Putamen (tissue), 1 donor: Measurements from ENCODE around the gene CCNA1.

Experiments used
- DNase-seq: peaks from one replicate; pipeline ENCODE4 v3.0.0-alpha.2; 2016; ENCODE audit warnings: low spot score

The CCNA1 gene

DNA sequence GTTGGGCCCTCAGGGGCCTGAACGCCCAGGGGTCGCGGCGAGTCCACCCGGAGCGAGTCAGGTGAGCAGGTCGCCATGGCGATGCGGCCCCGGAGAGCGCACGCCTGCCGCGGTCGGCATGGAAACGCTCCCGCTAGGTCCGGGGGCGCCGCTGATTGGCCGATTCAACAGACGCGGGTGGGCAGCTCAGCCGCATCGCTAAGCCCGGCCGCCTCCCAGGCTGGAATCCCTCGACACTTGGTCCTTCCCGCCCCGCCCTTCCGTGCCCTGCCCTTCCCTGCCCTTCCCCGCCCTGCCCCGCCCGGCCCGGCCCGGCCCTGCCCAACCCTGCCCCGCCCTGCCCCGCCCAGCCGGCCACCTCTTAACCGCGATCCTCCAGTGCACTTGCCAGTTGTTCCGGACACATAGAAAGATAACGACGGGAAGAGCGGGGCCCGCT, at the start of gene CCNA1:
Gene CCNA1, plus strand, starts transcription at position 390 of the 439 bp plus-strand sequence. CDS start 562 bp downstream, outside the sequence.
- peak; percentile 33 for DNase-seq

DNA sequence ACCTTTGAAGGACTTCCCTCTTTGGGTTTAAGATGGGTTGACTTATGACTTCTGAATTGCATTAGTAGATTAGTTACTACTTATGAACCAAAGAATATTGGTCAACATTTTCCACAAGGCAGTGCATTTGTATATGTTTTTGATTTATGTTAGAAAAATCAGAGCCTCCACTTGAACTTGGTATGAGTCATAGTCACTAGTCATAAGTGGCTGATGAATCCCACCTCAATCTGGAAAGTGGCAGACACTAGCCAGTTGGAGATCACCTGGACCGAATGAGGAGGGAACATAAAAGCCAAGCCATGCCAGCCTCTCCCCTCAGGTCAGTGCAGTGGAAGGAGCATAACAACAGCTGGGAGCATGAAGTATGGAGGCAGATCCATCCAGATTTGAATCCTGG, 46.8 kb upstream of the CCNA1 start:
- DNase-seq, result no peak

GRCh38 chr13:36395280-36395679, 37.0 kb upstream of the CCNA1 start:
- DNase-seq, result peak; percentile 39

DNA sequence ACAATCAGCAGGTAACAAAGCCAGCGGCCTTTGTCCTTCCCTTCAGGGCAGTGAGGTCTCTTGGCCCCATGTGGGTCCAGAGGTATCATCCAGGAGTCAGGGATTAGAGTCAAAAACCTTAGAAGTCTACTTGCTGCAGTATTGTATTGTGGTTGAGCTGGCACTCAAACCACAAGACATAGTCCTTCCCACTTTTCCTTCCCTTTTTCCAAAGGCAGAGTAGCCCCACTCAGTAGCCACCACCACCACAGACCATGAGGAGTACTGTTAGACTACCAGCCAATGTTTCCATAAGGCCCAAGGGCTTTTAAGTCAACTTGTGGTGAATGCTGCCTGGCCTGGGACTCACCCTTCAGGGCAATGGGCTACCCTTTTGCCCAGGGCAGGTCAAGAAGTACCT, 27.1 kb upstream of the CCNA1 start:
- no peak for DNase-seq

GRCh38 chr13:36412736-36413135, 19.6 kb upstream of the CCNA1 start:
- DNase-seq, result no peak

DNA sequence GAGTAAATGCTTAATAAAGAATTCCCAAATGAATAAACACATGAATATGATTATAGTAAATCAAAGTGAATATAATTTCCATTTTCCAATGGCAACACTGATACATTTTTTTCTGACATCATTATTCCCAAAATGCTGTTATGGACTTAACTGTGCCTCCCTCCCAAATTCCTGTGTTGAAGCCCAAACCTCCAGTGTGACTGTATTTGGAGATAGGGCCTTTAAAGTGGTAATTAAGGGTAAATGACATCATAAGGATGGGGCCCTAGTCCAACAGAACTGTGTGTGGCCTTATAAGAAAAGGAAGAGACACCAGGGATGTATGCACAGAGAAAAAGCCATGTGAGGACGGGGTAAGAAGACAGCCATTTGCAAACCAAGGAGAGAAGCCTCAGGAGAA, 19.1 kb upstream of the CCNA1 start:
- DNase-seq, result no peak

GRCh38 chr13:36414461-36414860, 17.8 kb upstream of the CCNA1 start:
- DNase-seq, result no peak

- no peak for DNase-seq
Measured at GRCh38 chr13:36417331-36417730, 15.0 kb upstream of the CCNA1 start.

GRCh38 chr13:36418022-36418805, 14.1 kb upstream of the CCNA1 start:
- DNase-seq, result no peak

- peak; percentile 58 for DNase-seq
Measured at GRCh38 chr13:36420437-36420891, 11.8 kb upstream of the CCNA1 start.

DNA sequence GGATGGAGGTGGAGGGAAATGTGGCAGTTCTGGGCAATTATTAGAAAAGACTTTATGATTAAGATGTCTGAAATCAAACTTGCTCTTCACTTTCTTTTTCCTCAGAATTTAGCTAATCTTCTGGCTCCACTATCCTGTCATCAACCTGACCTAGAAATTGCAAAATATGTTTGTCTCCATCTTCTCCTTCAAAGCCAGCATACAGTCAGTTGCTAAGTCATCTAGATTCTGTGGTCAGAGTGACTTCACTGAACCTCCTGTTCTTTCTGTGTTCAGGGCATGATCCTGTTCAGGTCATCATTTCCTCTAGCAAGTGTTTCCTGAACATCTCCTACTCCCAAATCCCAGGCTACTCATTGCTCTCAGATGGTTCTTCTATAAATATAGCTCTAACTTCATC, 10.8 kb upstream of the CCNA1 start:
- no peak for DNase-seq

DNA sequence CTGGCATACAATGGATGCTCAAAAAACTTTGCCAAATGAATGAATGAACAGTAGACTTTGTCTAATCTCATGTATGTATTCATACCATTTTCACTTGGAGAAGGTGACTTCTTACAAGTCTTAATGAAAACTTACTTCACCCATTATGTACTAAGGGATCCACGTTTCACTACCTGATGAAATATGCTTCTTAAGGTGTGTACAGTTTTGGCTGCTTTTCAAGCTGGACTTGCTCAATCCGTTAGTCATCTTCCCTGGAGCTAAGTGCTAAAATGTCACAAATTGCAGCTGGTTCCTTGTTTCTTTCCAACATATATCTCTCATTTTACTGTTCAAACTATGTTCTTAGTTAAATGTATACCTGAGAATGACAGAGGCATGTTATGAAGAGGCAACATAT, 4.2 kb upstream of the CCNA1 start:
- DNase-seq, result no peak

DNA sequence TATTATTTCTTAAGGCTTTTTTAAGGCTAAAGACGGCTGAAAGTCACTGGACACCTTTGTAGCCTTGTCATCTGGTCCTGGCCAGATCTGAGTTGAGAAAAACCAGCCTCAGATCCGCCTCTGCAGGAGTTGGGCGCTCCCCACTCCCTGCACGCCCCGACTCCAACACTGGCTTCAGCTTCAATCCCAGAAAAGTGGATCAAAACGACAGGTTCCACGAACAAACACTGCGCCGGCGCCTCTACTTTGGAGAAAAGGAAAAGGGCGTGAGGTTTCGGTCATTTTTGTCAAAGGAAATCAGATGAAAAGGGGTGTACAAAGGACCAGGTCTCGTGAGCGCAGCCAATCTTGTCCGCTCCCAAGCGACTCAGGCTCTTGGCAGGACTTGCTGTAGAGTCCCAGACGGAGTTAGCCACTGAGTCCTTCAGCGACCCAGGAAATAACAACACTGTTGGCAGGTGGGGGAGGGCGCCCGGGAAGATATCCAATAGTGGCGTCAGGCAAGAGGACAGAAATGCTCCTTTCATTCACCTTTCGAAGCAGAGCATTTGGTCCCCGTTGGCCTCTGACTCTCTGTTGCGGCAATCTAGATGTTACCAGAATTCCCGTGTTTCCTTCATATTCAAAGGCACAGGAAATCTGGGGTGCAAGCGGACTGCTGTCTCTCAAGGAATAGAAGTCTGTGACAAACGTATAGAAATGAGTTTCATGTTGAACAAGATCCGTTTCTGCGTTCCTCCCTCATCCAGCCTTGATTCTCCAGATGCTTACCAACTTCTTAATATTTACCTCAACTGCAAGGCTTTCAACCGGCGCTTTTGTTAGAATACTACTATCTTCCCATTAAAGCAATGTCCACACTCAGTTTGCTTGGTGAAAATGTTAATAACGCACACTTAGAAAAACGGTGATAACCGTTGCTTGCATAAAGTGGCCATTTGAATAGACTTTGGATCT, 1.8 kb upstream of the CCNA1 start:
- DNase-seq, result no peak

DNA sequence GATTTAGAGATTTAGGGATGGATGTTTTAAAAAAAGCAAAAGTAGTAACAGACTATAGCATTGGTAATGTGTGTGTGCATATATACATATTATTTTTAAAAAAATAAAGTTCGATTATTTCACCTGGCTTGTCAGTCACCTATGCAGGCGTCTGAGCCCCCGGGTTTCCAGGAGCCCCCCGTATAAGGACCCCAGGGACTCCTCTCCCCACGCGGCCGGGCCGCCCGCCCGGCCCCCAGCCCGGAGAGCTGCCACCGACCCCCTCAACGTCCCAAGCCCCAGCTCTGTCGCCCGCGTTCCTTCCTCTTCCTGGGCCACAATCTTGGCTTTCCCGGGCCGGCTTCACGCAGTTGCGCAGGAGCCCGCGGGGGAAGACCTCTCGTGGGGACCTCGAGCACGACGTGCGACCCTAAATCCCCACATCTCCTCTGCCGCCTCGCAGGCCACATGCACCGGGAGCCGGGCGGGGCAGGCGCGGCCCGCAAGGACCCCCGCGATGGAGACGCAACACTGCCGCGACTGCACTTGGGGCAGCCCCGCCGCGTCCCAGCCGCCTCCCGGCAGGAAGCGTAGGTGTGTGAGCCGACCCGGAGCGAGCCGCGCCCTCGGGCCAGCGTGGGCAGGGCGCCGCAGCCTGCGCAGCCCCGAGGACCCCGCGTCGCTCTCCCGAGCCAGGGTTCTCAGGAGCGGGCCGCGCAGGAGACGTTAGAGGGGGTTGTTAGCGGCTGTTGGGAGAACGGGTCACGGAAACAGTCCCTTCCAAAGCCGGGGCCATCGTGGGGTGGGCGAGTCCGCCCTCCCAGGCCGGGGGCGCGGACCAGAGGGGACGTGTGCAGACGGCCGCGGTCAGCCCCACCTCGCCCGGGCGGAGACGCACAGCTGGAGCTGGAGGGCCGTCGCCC, 840 bp upstream of the CCNA1 start:
- DNase-seq, result no peak

DNA sequence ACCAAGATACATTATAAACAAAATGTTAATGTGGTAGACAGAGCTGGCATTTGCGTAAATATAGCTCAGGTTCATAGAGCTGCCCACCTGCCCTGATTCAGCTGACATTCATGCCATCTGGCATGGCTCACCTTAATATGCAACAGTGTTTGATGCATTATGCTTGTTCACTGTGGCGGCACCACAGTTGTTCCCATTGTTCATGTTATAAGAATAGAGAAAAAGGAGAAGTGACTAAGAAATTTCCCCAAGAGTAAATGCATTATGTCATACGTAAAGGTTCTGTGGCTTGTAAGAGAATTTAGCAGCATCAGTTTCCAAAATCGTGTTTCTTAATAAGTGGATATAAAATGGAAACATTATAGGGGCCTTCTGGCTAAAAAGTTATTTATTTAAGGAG, 4.5 kb downstream of the CCNA1 start:
- DNase-seq, result no peak

DNA sequence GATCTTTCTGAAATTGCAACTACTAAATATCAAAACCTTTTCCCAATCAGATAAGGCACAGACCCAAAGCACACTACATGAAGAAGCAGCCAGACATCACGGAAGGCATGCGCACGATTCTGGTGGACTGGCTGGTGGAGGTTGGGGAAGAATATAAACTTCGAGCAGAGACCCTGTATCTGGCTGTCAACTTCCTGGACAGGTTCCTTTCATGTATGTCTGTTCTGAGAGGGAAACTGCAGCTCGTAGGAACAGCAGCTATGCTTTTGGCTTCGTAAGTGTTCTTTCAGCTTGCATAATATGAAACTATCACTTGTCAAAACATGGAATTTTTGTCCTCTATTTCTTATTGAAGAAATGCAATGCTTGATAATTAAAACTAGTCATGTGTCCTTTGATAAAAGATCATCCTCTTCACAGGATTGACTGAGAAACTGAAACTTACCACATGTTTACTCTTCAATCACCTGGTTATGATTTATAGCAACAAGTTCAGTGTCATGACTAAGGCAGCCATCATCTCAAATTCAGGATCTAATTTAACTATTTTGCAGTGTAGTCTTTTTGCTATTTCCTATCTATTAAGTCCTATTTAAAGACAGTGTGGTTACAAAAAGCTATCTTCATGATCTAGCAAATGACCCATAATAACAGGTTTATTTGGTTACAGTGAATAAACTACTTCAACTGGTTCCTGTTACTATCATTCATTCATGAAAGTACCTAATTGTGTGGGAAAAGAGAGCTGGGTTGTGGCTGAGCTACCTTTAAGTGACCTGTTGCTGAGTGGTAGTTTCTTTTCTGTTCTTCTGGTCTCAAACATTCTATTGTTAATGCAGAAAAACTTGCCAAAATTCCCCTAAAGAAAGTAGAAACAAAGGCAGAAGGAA, 6.5 kb downstream of the CCNA1 start:
- DNase-seq, result no peak

GRCh38 chr13:36445278-36445677, 13.0 kb downstream of the CCNA1 start:
- no peak for DNase-seq

GRCh38 chr13:36445891-36446351, 13.6 kb downstream of the CCNA1 start:
- DNase-seq, result no peak

DNA sequence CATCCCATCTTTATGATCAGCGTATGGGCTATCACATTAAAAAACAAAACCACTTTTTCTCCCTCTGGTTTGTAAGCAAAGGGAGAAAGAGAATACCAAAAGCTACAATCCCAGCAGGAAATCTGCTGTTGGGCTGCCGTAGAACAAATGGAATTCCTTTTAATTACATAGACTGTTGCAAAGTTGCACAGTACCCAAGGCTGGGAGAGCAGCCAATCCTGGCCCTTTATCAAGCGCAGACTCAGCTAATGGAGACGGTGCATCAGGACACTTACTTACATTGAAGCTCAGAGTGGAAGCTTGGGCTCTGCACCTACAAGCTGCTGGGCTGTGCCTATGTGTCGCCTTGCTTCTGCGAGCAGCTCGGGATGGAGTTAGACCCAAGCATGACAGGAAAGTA, 15.2 kb downstream of the CCNA1 start:
- no peak for DNase-seq

DNA sequence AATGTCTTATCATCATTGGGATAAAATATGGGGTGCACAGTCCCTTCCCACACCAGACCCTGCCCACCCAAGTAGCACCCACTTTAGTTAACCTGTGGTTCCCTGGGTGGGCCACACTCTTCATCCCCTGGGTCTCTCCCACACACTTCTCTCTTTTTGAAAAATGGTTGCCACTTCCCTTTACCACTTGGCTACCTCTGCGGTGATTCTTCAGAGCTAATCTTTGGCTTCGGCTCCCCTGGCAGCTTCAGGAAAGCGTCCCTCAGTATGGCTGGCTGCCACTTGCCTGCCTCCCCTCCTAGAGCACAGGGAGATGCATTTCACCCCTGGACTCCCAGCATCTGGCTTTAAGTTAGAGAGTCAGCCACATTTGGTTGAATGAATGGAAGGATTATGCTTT, 18.2 kb downstream of the CCNA1 start:
- DNase-seq, result no peak

GRCh38 chr13:36453516-36453915, 21.2 kb downstream of the CCNA1 start:
- DNase-seq, result no peak
